Thyroid gland (tissue), 4 donors: ENCODE data around the gene NXPH1.

ENCODE experiments used
- CTCF ChIP-seq, 6 experiments: fragments of 200-600 bp in 3 of 6; fragments of 450-650 bp in 3 of 6; sonication (generic) in 3 of 6; IDR thresholded peaks; one replicate each; pipeline ENCODE4 v1.5.1; 2016 to 2019; ENCODE audit warnings: antibody characterized with exemption in 6 of 6, mild to moderate bottlenecking in 2 of 6, inconsistent platforms in 1 of 6, moderate library complexity in 1 of 6
- POLR2A ChIP-seq, 2 donors: fragments of 450-650 bp; IDR thresholded peaks; one replicate each; pipeline ENCODE4 v1.6.1; 2017; ENCODE audit warnings: antibody characterized with exemption in 2 of 2, mild to moderate bottlenecking in 2 of 2, moderate library complexity in 1 of 2

DNA sequence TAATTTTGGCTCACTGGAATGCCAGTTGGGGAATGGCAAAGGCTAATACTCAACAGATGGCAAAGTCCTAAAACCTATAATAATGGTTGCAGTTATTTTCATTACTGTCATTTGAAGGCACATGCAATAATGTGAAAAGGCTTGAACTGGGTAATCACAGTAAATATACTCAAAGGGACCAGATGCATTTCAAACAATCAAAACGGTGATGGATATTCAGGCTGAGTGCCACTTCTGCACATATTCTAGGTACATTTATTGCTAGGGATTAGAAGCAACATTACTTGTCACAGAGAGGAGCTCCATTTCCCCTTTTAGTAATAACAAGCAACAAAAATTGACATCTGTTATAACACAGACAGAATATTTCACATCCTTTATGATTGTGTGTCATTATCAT is 171.8 kb downstream of the NXPH1 start:
- TF ChIP-seq CTCF (IDR thresholded peaks at IDR 0.05) (no peak), POLR2A (IDR thresholded peaks at IDR 0.05) (no peak)
